Thyroid gland (tissue), 4 donors: ENCODE results near the gene CDC42BPA. TPM values are rescaled to one million over a fixed set of nuclear protein-coding genes. Genes with fewer than 3 reads are reported as not detected.
A peak's percentile ranks its signal among the peaks of the same experiment; 100 is the strongest.
"Not testable (repeated sequence)": the region's sequence is repeated elsewhere in the genome, so short reads cannot be mapped to it uniquely, and the experiment has no call there.

Source experiments
- DNase-seq, 2 donors: peaks; one replicate each; pipeline ENCODE4 v3.0.0-alpha.2; 2019
- H3K27ac ChIP-seq, 3 donors: fragments of 200-600 bp; sonication (generic); 1 replicate in 2 of 3; 2 replicates in 1 of 3; pipeline ENCODE4 v1.5.1; 2016 to 2019; ENCODE audit warnings: mild to moderate bottlenecking in 1 of 3, moderate library complexity in 1 of 3
- H3K27me3 ChIP-seq: fragments of 200-600 bp; sonication (generic); one replicate; pipeline ENCODE4 v1.5.1; 2019
- H3K36me3 ChIP-seq, 2 donors: fragments of 200-600 bp; sonication (generic); one replicate each; pipeline ENCODE4 v1.5.1; 2016 to 2019
- H3K4me1 ChIP-seq, 2 donors: fragments of 200-600 bp; sonication (generic); one replicate each; pipeline ENCODE4 v1.5.1; 2017 to 2019
- H3K4me3 ChIP-seq, 3 donors: fragments of 200-600 bp; sonication (generic); replicated peaks in 1 of 3; 1 replicate in 2 of 3; 2 replicates in 1 of 3; pipeline ENCODE4 v1.5.1; 2016; ENCODE audit warnings: mild to moderate bottlenecking in 1 of 3
- H3K9me3 ChIP-seq: fragments of 200-600 bp; sonication (generic); one replicate; pipeline ENCODE4 v1.5.1; 2017
- CTCF ChIP-seq, 6 experiments: fragments of 200-600 bp in 3 of 6; fragments of 450-650 bp in 3 of 6; sonication (generic) in 3 of 6; IDR thresholded peaks; one replicate each; pipeline ENCODE4 v1.5.1; 2016 to 2019; ENCODE audit warnings: antibody characterized with exemption in 6 of 6, mild to moderate bottlenecking in 2 of 6, inconsistent platforms in 1 of 6, moderate library complexity in 1 of 6
- POLR2A ChIP-seq, 2 donors: fragments of 450-650 bp; IDR thresholded peaks; one replicate each; pipeline ENCODE4 v1.6.1; 2017; ENCODE audit warnings: antibody characterized with exemption in 2 of 2, mild to moderate bottlenecking in 2 of 2, moderate library complexity in 1 of 2
- WGBS, 2 donors: methylation state at CpG; one replicate each; pipeline ENCODE4 v1.1.5; 2017; 5-methylcytosine and 5-hydroxymethylcytosine counted together
- intact Hi-C: fragments of 100-400 bp; cut with DNase I; formaldehyde crosslinking; loops from one replicate; pipeline ENCODE4 v1.15.1; 2023
- total RNA-seq, 4 donors: library from RNA; depleted of rRNA; stranded (reverse); fragments of >200 nt; gene quantifications; one replicate each; pipeline ENCODE4 v1.2.3, GENCODE V29; 2016

CDC42BPA gene
- total RNA-seq, 4 donors from 2014 or later: 25.0 to 50.0 (median 30.5) TPM

- intact Hi-C loops: no loop called here
- no peaks in the 10 kb centered on the region for H3K36me3 ChIP-seq
- WGBS, 2 donors: 92 to 95% methylated on average over 2 of the region's 2 CpGs
Measured at GRCh38 chr1:227285745-227286144, 32.5 kb downstream of the CDC42BPA start.

GRCh38 chr1:227281371-227281770, 36.9 kb downstream of the CDC42BPA start:
- peak in 1 of 2 donors; percentile 7 for DNase-seq
- H3K4me3 ChIP-seq: no peak overlapping the region
- H3K4me1 ChIP-seq: peaks cover 0 to 13% of the 10 kb centered on the region in 2 donors
- H3K27ac ChIP-seq: no peak overlapping the region
- no peaks in the 10 kb centered on the region for H3K36me3 ChIP-seq
- intact Hi-C loops: no loop called here
- no peaks in the 10 kb centered on the region for H3K9me3 ChIP-seq
- WGBS, 2 donors: 88% methylated on average over 1 of the region's 1 CpG; no CpG with 5 or more reads in 1 of the 2 donors
- TF ChIP-seq POLR2A (IDR thresholded peaks at IDR 0.05) (no peak), CTCF (IDR thresholded peaks at IDR 0.05) (no peak)
- no peaks in the 10 kb centered on the region for H3K27me3 ChIP-seq

More at GRCh38 chr1:227285745-227286144, 32.5 kb downstream of the CDC42BPA start:
- DNase-seq: no peak
- Histone ChIP-seq H3K9me3 (no peaks in the 10 kb centered on the region), H3K27ac (no peak overlapping the region), H3K27me3 (no peaks in the 10 kb centered on the region), H3K4me3 (no peak overlapping the region), H3K4me1 (peaks cover 0 to 13% of the 10 kb centered on the region in 2 donors)
- TF ChIP-seq CTCF (IDR thresholded peaks at IDR 0.05): no peak
- no peak for TF ChIP-seq POLR2A (IDR thresholded peaks at IDR 0.05)

- WGBS, 2 donors: 100% methylated on average over 1 of the region's 1 CpG
- H3K36me3 ChIP-seq: no peaks in the 10 kb centered on the region
- no peaks in the 10 kb centered on the region for H3K9me3 ChIP-seq
- DNase-seq: no peak
- no peak overlapping the region for H3K27ac ChIP-seq
- no peak for TF ChIP-seq CTCF (IDR thresholded peaks at IDR 0.05)
- no peak for TF ChIP-seq POLR2A (IDR thresholded peaks at IDR 0.05)
- H3K4me3 ChIP-seq: no peak overlapping the region
- H3K27me3 ChIP-seq: no peaks in the 10 kb centered on the region
- H3K4me1 ChIP-seq: peaks cover 0 to 13% of the 10 kb centered on the region in 2 donors
- intact Hi-C loops: no loop called here
Measured at GRCh38 chr1:227280836-227281235, 37.5 kb downstream of the CDC42BPA start.

GRCh38 chr1:227276156-227276693, 42.1 kb downstream of the CDC42BPA start:
- H3K4me3 ChIP-seq, H3K27me3 ChIP-seq, H3K4me1 ChIP-seq, H3K27ac ChIP-seq, DNase-seq, intact Hi-C loops, H3K36me3 ChIP-seq, H3K9me3 ChIP-seq: not testable (repeated sequence)
- 98% methylated on average over 28 to 38 of the region's 44 CpGs for WGBS, 2 donors

- H3K9me3 ChIP-seq: no peaks in the 10 kb centered on the region
- H3K4me1 ChIP-seq: peaks cover 6 to 8% of the 10 kb centered on the region in 2 donors
- intact Hi-C loops: no loop called here
- no peak overlapping the region for H3K4me3 ChIP-seq
- no peak overlapping the region for H3K27ac ChIP-seq
- H3K27me3 ChIP-seq: no peaks in the 10 kb centered on the region
- TF ChIP-seq CTCF (IDR thresholded peaks at IDR 0.05) (no peak), POLR2A (IDR thresholded peaks at IDR 0.05) (no peak)
- H3K36me3 ChIP-seq: no peaks in the 10 kb centered on the region
- DNase-seq: no peak
- 35 to 36% methylated on average over 2 of the region's 2 CpGs for WGBS, 2 donors
Measured at GRCh38 chr1:227273557-227273956, 44.7 kb downstream of the CDC42BPA start.
